Heart left ventricle (tissue), 16 donors: ENCODE data around the gene FAM20C. TPM values are rescaled to one million over a fixed set of nuclear protein-coding genes. Genes with fewer than 3 reads are reported as not detected.

Source experiments
- ATAC-seq, 4 donors: fragments of 200-7000 bp; cut with Tn5 transposase; one replicate each; pipeline ENCODE4 v1.9.1; 2020 to 2022; ENCODE audit warnings: moderate library complexity in 4 of 4, mild to moderate bottlenecking in 3 of 4, moderate number of reproducible peaks in 1 of 4
- DNase-seq, 5 donors: peaks; one replicate each; pipeline ENCODE4 v3.0.0-alpha.2; 2020
- H3K27ac ChIP-seq, 12 donors: fragments of 200-600 bp; sonication (generic) in 4 of 12; one replicate each; pipeline versions ENCODE4 v1.5.0 to v1.8.0; 2016 to 2022; ENCODE audit warnings: mild to moderate bottlenecking in 2 of 12
- H3K27me3 ChIP-seq, 9 donors: fragments of 200-600 bp; sonication (generic) in 2 of 9; one replicate each; pipeline versions ENCODE4 v1.5.1 to v1.8.0; 2016 to 2022; ENCODE audit warnings: mild to moderate bottlenecking in 3 of 9
- H3K36me3 ChIP-seq, 9 donors: fragments of 200-600 bp; sonication (generic) in 2 of 9; one replicate each; pipeline versions ENCODE4 v1.5.0 to v1.8.0; 2018 to 2022; ENCODE audit warnings: mild to moderate bottlenecking in 2 of 9
- H3K4me1 ChIP-seq, 12 donors: fragments of 200-600 bp; sonication (generic) in 4 of 12; one replicate each; pipeline versions ENCODE4 v1.5.0 to v1.8.0; 2016 to 2022; ENCODE audit warnings: mild to moderate bottlenecking in 3 of 12
- H3K4me3 ChIP-seq, 12 donors: fragments of 200-600 bp; sonication (generic) in 4 of 12; one replicate each; pipeline versions ENCODE4 v1.5.0 to v1.8.0; 2017 to 2022; ENCODE audit warnings: mild to moderate bottlenecking in 9 of 12, moderate library complexity in 4 of 12
- H3K9me3 ChIP-seq, 12 donors: fragments of 200-600 bp; sonication (generic) in 4 of 12; one replicate each; pipeline versions ENCODE4 v1.5.0 to v1.8.0; 2016 to 2022; ENCODE audit warnings: mild to moderate bottlenecking in 1 of 12
- POLR2A ChIP-seq, 2 donors: fragments of 450-650 bp; IDR thresholded peaks; one replicate each; pipeline ENCODE4 v1.6.1; 2017; ENCODE audit warnings: antibody characterized with exemption in 2 of 2, mild to moderate bottlenecking in 2 of 2, moderate library complexity in 2 of 2
- WGBS, 4 donors: extraction: QIAGEN DNeasy Blood & Tissue Kit in 2 of 4; methylation state at CpG; one replicate each; pipeline versions ENCODE4 v1.1.5 to v1.1.7; 2013 to 2018; 5-methylcytosine and 5-hydroxymethylcytosine counted together
- intact Hi-C, 10 donors: fragments of 100-400 bp; cut with DNase I; formaldehyde crosslinking; loops; one replicate each; pipeline versions ENCODE4 v1.11.1 to v1.14.2; 2022
- polyA plus RNA-seq, 2 donors: library from polyadenylated mRNA; stranded (reverse); fragments of 200-250 nt; gene quantifications; one replicate each; pipeline ENCODE4 v1.2.3, GENCODE V29; 2013
- total RNA-seq, 9 donors: library from RNA; depleted of rRNA in 2 of 9; stranded (reverse); fragments of >200 nt in 2 of 9; fragmentation: NEBNext Ultra II Directional in 3 of 9; extraction: Animal tissue kit (Norgen Biotek cat#: 25700) in 3 of 9; gene quantifications; one replicate each; pipeline versions ENCODE4 v1.1.0 to v1.2.4, GENCODE V29; 2016 to 2023
- TF ChIP-seq, protein P1 (sequence below), 12 donors: fragments of 200-600 bp; sonication (generic) in 4 of 12; IDR thresholded peaks; one replicate each; pipeline versions ENCODE4 v1.5.0 to v1.8.0; 2018 to 2022; ENCODE audit warnings: antibody characterized with exemption in 12 of 12, mild to moderate bottlenecking in 5 of 12
- donor health status: ischemic (EF 13 %, LVEDD 7.1; RV severe dilation, severe dysfunction).
- donor health status: healthy with polysubstance abuse.
- donor health status: DM: no; HTN: yes; CAD: no.
- donor health status: DM: no; HTN: no; CAD: no.
- donor health status: ischemic (EF 25% LVEDD 6.9; RV normal size, moderate dysfunction).
- donor health status: ischemic (EF 25% LVEDD 5.7; RV mildly dilated, moderate dysfunction).
- donor health status: healthy.
- donor health status: DM: yes; HTN: yes; CAD: no.
- donor health status: ischemic (EF 35%, LVEDD 5.7; RV mildly dilated, moderate dysfunction).
- donor health status: nonischemic (EF 11% LVEDD 7.7; RV severe dilation, severe dysfunction).
- donor health status: DM: yes; HTN: yes; CAD: no.
- donor health status: PGD.
- donor health status: ischemic (EF 29% LVEDD 5.4; RV normal size, mild dysfunction).
- donor health status: nonischemic (EF 23%, LVEDD 6.1; RV moderate dilation, normal function).

The FAM20C gene
- total and polyA plus RNA-seq, 11 donors = 11.1 to 52.0 (median 21.0) TPM

DNA sequence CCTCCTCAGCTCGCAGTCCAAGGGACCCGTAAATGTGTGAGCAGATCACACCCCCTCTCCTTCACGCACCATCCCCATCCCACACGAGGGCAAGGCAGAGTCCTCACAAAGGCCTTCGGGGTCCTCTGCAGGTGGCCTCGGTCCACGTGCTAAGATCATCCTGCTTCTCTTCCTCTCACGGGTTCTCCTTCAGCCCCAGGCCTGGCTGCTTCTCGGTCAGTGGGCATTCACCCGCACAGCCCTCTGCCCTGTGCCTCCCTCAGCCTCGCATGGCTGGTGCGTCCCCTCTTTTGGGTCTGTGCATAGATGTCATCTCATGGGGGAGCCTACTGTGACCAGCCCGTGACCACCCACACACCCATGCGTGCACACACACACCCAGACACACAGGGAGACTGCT lies 80.3 kb downstream of the FAM20C start:
- ATAC-seq (no peak), DNase-seq (peak in 2 of 5 donors; percentile 9 to 20)
- TF ChIP-seq, protein P1, sequence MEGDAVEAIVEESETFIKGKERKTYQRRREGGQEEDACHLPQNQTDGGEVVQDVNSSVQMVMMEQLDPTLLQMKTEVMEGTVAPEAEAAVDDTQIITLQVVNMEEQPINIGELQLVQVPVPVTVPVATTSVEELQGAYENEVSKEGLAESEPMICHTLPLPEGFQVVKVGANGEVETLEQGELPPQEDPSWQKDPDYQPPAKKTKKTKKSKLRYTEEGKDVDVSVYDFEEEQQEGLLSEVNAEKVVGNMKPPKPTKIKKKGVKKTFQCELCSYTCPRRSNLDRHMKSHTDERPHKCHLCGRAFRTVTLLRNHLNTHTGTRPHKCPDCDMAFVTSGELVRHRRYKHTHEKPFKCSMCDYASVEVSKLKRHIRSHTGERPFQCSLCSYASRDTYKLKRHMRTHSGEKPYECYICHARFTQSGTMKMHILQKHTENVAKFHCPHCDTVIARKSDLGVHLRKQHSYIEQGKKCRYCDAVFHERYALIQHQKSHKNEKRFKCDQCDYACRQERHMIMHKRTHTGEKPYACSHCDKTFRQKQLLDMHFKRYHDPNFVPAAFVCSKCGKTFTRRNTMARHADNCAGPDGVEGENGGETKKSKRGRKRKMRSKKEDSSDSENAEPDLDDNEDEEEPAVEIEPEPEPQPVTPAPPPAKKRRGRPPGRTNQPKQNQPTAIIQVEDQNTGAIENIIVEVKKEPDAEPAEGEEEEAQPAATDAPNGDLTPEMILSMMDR (IDR thresholded peaks at IDR 0.05) = no peak
- no peak for TF ChIP-seq POLR2A (IDR thresholded peaks at IDR 0.05)
- Histone ChIP-seq H3K27ac (no peak overlapping the region), H3K27me3 (no peaks in the 10 kb centered on the region), H3K9me3 (peaks cover 0 to 28% (median 6%) of the 10 kb centered on the region in 12 donors), H3K4me1 (no peaks in the 10 kb centered on the region), H3K36me3 (no peaks in the 10 kb centered on the region), H3K4me3 (no peak overlapping the region)
- 82 to 86% (median 84%) methylated on average over 14 of the region's 14 CpGs for WGBS, 4 donors
- intact Hi-C loops = no loop called here

DNA sequence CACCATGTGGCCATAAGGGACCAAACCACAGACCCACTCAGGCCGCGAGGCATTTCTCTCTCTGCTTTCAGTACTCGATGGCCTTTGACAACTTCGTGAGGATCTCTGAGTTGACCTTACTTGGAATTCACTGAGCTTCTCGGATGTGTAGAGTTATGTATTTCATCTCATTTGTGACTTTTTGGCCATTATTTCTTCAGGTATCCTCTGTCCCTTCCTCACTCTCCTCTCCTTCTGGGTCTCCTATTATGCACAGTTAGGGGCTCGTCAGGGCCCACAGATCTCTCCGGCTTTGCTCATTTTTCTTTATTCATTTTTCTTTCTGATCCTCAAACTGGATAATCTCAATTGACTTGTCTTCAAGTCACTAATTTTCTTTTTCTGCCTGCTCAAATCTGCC lies 81.0 kb downstream of the FAM20C start:
- intact Hi-C loops = no loop called here
- H3K27me3 ChIP-seq = no peaks in the 10 kb centered on the region
- H3K4me1 ChIP-seq = no peaks in the 10 kb centered on the region
- ATAC-seq (no peak), DNase-seq (peak in 1 of 5 donors; percentile 6)
- TF ChIP-seq POLR2A (IDR thresholded peaks at IDR 0.05) = no peak
- TF ChIP-seq, protein P1 (IDR thresholded peaks at IDR 0.05) = no peak
- 80 to 95% (median 93%) methylated on average over 7 of the region's 7 CpGs for WGBS, 4 donors
- no peak overlapping the region for H3K4me3 ChIP-seq
- peaks cover 0 to 28% (median 6%) of the 10 kb centered on the region in 12 donors for H3K9me3 ChIP-seq
- no peak overlapping the region for H3K27ac ChIP-seq
- H3K36me3 ChIP-seq = no peaks in the 10 kb centered on the region

DNA sequence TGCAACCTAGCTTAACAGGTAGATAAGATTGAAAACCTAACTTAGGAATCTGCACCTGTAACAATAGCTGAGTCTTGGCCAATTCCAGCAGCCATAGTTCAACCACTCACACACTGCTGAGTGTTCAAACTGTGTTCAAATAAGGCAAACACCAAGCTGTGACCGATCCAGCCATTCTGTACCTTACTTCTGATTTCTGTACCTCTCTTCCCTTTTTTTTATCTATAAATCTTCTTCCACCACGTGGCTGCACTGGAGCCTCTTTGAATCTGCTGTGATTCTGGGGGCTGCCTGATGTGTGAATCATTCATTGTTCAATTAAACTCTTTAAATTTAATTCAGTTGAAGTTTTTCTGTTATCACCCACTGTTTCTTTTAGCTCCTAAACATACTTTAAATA lies 81.9 kb downstream of the FAM20C start:
- H3K9me3 ChIP-seq = peaks cover 0 to 28% (median 6%) of the 10 kb centered on the region in 12 donors
- H3K4me3 ChIP-seq = no peak overlapping the region
- no peaks in the 10 kb centered on the region for H3K4me1 ChIP-seq
- no peak for ATAC-seq
- intact Hi-C loops = no loop called here
- H3K27ac ChIP-seq = no peak overlapping the region
- DNase-seq = no peak
- H3K27me3 ChIP-seq = no peaks in the 10 kb centered on the region
- 47 to 54% (median 48%) methylated on average over 2 of the region's 2 CpGs for WGBS, 4 donors
- H3K36me3 ChIP-seq = no peaks in the 10 kb centered on the region
- TF ChIP-seq POLR2A (IDR thresholded peaks at IDR 0.05) = no peak
- TF ChIP-seq, protein P1 (IDR thresholded peaks at IDR 0.05) = no peak

DNA sequence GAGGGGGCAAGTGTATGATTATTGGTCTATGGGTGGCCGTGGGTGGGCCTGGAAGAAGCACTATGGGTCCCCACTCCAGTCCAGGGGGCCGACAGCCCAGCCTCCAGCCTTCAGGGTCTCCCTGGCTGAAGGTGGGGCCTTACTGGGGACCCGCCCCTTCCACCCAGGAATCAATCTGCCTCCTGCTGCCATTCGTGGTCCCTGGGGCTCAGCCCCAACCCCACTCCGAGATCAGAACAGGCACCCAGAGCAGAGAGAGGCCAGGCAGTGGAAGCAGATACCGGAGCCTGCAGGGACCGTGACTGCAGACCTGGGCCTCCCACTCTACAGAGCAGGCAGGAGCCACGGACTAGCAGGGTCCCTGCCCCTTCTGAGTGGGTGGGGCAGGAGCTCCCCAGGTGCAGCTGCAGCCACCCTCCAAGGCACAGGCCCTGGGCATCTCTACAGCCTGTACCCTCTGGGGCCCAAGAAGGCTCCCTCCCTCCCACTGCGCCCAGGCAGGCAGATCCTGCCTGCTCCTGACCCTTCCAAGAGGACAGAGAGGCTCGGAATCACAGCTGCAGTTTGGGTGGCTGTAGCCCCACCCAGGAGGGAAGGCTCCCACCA lies 84.0 kb downstream of the FAM20C start:
- no peak for TF ChIP-seq POLR2A (IDR thresholded peaks at IDR 0.05)
- TF ChIP-seq, protein P1 (IDR thresholded peaks at IDR 0.05) = no peak
- Histone ChIP-seq H3K4me1 (no peaks in the 10 kb centered on the region), H3K27me3 (no peaks in the 10 kb centered on the region), H3K9me3 (peaks cover 0 to 28% (median 6%) of the 10 kb centered on the region in 12 donors), H3K4me3 (no peak overlapping the region), H3K27ac (no peak overlapping the region), H3K36me3 (no peaks in the 10 kb centered on the region)
- intact Hi-C loops = no loop called here
- no peak for ATAC-seq
- WGBS, 4 donors = 68 to 76% (median 73%) methylated on average over 6 to 10 of the region's 10 CpGs
- peak in 3 of 5 donors; percentile 3 to 53 (median 4) for DNase-seq
